Esophagus muscularis mucosa (tissue), 4 donors: ENCODE results near the gene GABARAPL2. TPM values are rescaled to one million over a fixed set of nuclear protein-coding genes. Genes with fewer than 3 reads are reported as not detected.
"Not testable (repeated sequence)": the region's sequence is repeated elsewhere in the genome, so short reads cannot be mapped to it uniquely, and the experiment has no call there.

Experiments
- DNase-seq: peaks from one replicate; pipeline ENCODE4 v3.0.0-alpha.2; 2017; ENCODE audit errors: extremely low spot score
- H3K27ac ChIP-seq, 4 donors: fragments of 200-600 bp; sonication (generic); replicated peaks in 1 of 4; 1 replicate in 3 of 4; 2 replicates in 1 of 4; pipeline ENCODE4 v1.5.1; 2016 to 2019; ENCODE audit warnings: mild to moderate bottlenecking in 1 of 4
- H3K27me3 ChIP-seq, 4 donors: fragments of 200-600 bp; sonication (generic); one replicate each; pipeline versions ENCODE4 v1.5.1 to v1.6.0; 2016 to 2019
- H3K36me3 ChIP-seq, 4 donors: fragments of 200-600 bp; sonication (generic); one replicate each; pipeline ENCODE4 v1.5.1; 2016 to 2019
- H3K4me1 ChIP-seq, 4 donors: fragments of 200-600 bp; sonication (generic); one replicate each; pipeline ENCODE4 v1.5.1; 2016 to 2019
- H3K4me3 ChIP-seq, 4 donors: fragments of 200-600 bp; sonication (generic); 1 replicate in 2 of 4; 2 replicates in 2 of 4; pipeline ENCODE4 v1.5.1; 2016 to 2019; ENCODE audit warnings: mild to moderate bottlenecking in 4 of 4, moderate library complexity in 1 of 4
- H3K9me3 ChIP-seq, 4 donors: fragments of 200-600 bp; sonication (generic); 1 replicate in 3 of 4; 2 replicates in 1 of 4; pipeline ENCODE4 v1.5.1; 2016 to 2019
- EP300 ChIP-seq: sonication (generic); formaldehyde crosslinking; IDR thresholded peaks from one replicate; pipeline ENCODE4 v1.6.1; 2017; ENCODE audit warnings: antibody characterized with exemption
- POLR2A ChIP-seq: fragments of 450-650 bp; IDR thresholded peaks from one replicate; pipeline ENCODE4 v1.6.1; 2017; ENCODE audit warnings: antibody characterized with exemption, moderate library complexity, mild to moderate bottlenecking, low read depth
- POLR2AphosphoS5 ChIP-seq, 2 donors: sonication (generic); formaldehyde crosslinking; IDR thresholded peaks; one replicate each; pipeline ENCODE4 v1.6.1; 2017; ENCODE audit warnings: antibody characterized with exemption in 2 of 2
- WGBS: methylation state at CpG from one replicate; pipeline ENCODE4 v1.1.5; 2018; 5-methylcytosine and 5-hydroxymethylcytosine counted together
- intact Hi-C: fragments of 100-400 bp; cut with DNase I; formaldehyde crosslinking; loops from one replicate; pipeline ENCODE4 v1.15.1; 2023
- total RNA-seq, 4 donors: library from RNA; depleted of rRNA; stranded (reverse); fragments of >200 nt; gene quantifications; one replicate each; pipeline versions ENCODE4 v1.1.0 to v1.2.1, GENCODE V29; 2016
- TF ChIP-seq, protein P1 (sequence below), 3 experiments: fragments of 200-600 bp in 2 of 3; fragments of 450-650 bp in 1 of 3; sonication (generic) in 2 of 3; IDR thresholded peaks; one replicate each; pipeline ENCODE4 v1.5.1; 2017 to 2019; ENCODE audit warnings: antibody characterized with exemption in 3 of 3, mild to moderate bottlenecking in 2 of 3, moderate library complexity in 1 of 3

Gene GABARAPL2
- total RNA-seq, 4 donors from 2014 or later = 84.5 to 114 (median 101) TPM

DNA sequence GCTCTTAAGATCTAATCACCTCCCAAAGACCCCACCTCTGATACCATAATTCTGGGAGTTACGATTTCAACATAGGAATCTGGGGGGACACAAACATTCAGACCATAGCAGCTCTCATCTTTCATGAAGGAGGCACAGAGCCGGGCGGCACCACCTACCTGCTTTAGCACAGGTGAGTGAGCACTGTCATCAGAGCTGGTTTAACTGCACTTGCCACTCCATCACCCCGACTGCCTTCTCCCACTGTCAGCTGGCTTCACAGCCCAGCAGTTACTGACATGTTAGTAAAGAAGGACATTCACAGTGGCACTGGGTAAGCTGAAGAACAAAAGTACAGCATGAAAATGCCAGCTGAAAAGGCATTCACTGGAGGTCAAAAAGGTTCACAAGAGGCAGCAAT, 22.5 kb downstream of the GABARAPL2 start:
- no peaks in the 10 kb centered on the region for H3K27me3 ChIP-seq
- intact Hi-C loops = no loop called here
- H3K36me3 ChIP-seq = peaks cover 0 to 14% (median 0%) of the 10 kb centered on the region in 4 donors
- H3K27ac ChIP-seq = peak overlapping the region; percentile 21 to 79 (median 54)
- WGBS = 96% methylated on average over 3 of the region's 4 CpGs
- H3K9me3 ChIP-seq = no peaks in the 10 kb centered on the region
- DNase-seq = no peak
- no peak overlapping the region for H3K4me3 ChIP-seq
- TF ChIP-seq POLR2A (no peak), EP300 (no peak)
- H3K4me1 ChIP-seq = peaks cover 23 to 38% (median 33%) of the 10 kb centered on the region in 4 donors

DNA sequence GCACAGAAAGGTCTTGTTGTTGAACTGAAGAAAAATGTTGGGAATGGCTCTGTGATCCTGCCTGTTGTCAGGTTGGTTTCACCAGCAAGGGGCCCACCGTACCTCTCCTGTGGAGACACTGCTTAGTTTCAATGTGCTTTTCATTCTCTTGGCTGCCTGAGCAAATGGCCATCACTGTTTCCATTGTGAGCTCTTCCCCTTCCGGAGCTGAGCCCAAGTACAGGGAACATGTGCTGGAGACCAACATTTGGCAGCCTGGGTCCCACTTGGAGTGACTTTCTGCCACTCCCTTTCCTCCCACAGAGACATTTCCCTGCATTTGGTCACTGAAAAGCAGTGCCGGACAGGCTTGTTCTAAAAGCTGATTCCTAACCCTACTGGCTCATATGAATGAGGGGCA, 23.1 kb downstream of the GABARAPL2 start:
- Histone ChIP-seq H3K27me3 (no peaks in the 10 kb centered on the region), H3K4me1 (peaks cover 23 to 38% (median 33%) of the 10 kb centered on the region in 4 donors), H3K27ac (peak overlapping the region; percentile 21 to 79 (median 54)), H3K9me3 (no peaks in the 10 kb centered on the region), H3K4me3 (no peak overlapping the region), H3K36me3 (peaks cover 0 to 14% (median 0%) of the 10 kb centered on the region in 4 donors)
- no peak for DNase-seq
- TF ChIP-seq POLR2AphosphoS5 (IDR thresholded peaks at IDR 0.05) (peak; percentile 51 to 64), POLR2A (no peak)
- intact Hi-C loops = no loop called here
- WGBS = 60% methylated on average over 3 of the region's 3 CpGs

- intact Hi-C loops = loop anchor here (10.0 kb wide), 1 partner anchor 116 kb away; no protein-coding TSS in a partner anchor
- DNase-seq = no peak
- Histone ChIP-seq H3K27ac (peak overlapping the region; percentile 73 to 79 (median 78)), H3K4me1 (peaks cover 23 to 38% (median 33%) of the 10 kb centered on the region in 4 donors), H3K4me3 (peak overlapping the region in 1 of 4 donors; percentile 10), H3K27me3 (no peaks in the 10 kb centered on the region), H3K9me3 (no peaks in the 10 kb centered on the region), H3K36me3 (peaks cover 0 to 10% (median 0%) of the 10 kb centered on the region in 4 donors)
- 23% methylated on average over 8 of the region's 8 CpGs for WGBS
- TF ChIP-seq EP300 (no peak), POLR2A (no peak), POLR2AphosphoS5 (IDR thresholded peaks at IDR 0.05) (peak in 1 of 2 donors; percentile 57)
- TF ChIP-seq, protein P1, sequence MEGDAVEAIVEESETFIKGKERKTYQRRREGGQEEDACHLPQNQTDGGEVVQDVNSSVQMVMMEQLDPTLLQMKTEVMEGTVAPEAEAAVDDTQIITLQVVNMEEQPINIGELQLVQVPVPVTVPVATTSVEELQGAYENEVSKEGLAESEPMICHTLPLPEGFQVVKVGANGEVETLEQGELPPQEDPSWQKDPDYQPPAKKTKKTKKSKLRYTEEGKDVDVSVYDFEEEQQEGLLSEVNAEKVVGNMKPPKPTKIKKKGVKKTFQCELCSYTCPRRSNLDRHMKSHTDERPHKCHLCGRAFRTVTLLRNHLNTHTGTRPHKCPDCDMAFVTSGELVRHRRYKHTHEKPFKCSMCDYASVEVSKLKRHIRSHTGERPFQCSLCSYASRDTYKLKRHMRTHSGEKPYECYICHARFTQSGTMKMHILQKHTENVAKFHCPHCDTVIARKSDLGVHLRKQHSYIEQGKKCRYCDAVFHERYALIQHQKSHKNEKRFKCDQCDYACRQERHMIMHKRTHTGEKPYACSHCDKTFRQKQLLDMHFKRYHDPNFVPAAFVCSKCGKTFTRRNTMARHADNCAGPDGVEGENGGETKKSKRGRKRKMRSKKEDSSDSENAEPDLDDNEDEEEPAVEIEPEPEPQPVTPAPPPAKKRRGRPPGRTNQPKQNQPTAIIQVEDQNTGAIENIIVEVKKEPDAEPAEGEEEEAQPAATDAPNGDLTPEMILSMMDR (IDR thresholded peaks at IDR 0.05) = peak in 1 of 3 experiments; percentile 18
Measured at GRCh38 chr16:75590920-75591843, 25.0 kb downstream of the GABARAPL2 start.

- H3K36me3 ChIP-seq, H3K27me3 ChIP-seq, H3K27ac ChIP-seq, H3K4me3 ChIP-seq, H3K9me3 ChIP-seq, DNase-seq: not testable (repeated sequence)
- intact Hi-C loops = loop anchor here (10.0 kb wide), 1 partner anchor 117 kb away; no protein-coding TSS in a partner anchor
- H3K4me1 ChIP-seq = peaks cover 23 to 38% (median 33%) of the 10 kb centered on the region in 4 donors
- WGBS = 45% methylated on average over 9 of the region's 9 CpGs
Measured at GRCh38 chr16:75591927-75592326, 25.7 kb downstream of the GABARAPL2 start.

DNA sequence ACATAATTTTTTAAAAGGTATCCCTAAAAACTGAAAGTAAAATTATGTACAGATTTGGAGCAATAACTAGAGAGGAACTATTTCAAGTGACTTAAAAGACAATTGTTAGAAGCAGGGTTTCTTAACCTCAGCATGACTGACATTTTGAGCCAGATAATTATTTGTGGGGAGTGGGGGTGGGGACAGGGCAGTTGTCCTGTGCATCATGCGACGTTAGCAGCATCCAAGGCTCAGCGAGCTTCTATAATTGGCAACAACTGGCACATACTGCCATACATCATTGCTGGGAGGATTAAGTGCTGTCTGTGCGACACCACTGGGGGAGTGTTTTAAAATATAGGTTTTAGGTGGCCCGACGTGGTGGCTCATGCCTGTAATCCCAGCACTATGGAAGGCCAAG, 27.1 kb downstream of the GABARAPL2 start:
- no peak overlapping the region for H3K27ac ChIP-seq
- intact Hi-C loops = loop anchor here (10.0 kb wide), 1 partner anchor 119 kb away; no protein-coding TSS in a partner anchor
- H3K9me3 ChIP-seq = peaks cover 0 to 5% (median 0%) of the 10 kb centered on the region in 4 donors
- no peak overlapping the region for H3K4me3 ChIP-seq
- H3K36me3 ChIP-seq = peaks cover 9 to 16% (median 13%) of the 10 kb centered on the region in 4 donors
- H3K27me3 ChIP-seq = no peaks in the 10 kb centered on the region
- DNase-seq = no peak
- TF ChIP-seq, protein P1 (IDR thresholded peaks at IDR 0.05) = no peak
- TF ChIP-seq POLR2A = no peak
- H3K4me1 ChIP-seq = peaks cover 23 to 38% (median 33%) of the 10 kb centered on the region in 4 donors
- WGBS = 89% methylated on average over 6 of the region's 6 CpGs
